Measurements from ENCODE around the gene PCNX2.

Gene PCNX2

GRCh38 chr1:232987046-232987773 is 308.3 kb downstream of the PCNX2 start:
- no peak for DNase-seq (ENCODE audit: low read depth in 1 of 2, low spot score in 1 of 2)

GRCh38 chr1:232986527-232986922 is 309.0 kb downstream of the PCNX2 start:
- DNase-seq (ENCODE audit: low read depth in 1 of 2, low spot score in 1 of 2): no peak

GRCh38 chr1:232985882-232986526 is 309.5 kb downstream of the PCNX2 start:
- DNase-seq (ENCODE audit: low read depth in 1 of 2, low spot score in 1 of 2): no peak

GRCh38 chr1:232984577-232985425 is 310.7 kb downstream of the PCNX2 start:
- DNase-seq (ENCODE audit: low read depth in 1 of 2, low spot score in 1 of 2): no peak

DNA sequence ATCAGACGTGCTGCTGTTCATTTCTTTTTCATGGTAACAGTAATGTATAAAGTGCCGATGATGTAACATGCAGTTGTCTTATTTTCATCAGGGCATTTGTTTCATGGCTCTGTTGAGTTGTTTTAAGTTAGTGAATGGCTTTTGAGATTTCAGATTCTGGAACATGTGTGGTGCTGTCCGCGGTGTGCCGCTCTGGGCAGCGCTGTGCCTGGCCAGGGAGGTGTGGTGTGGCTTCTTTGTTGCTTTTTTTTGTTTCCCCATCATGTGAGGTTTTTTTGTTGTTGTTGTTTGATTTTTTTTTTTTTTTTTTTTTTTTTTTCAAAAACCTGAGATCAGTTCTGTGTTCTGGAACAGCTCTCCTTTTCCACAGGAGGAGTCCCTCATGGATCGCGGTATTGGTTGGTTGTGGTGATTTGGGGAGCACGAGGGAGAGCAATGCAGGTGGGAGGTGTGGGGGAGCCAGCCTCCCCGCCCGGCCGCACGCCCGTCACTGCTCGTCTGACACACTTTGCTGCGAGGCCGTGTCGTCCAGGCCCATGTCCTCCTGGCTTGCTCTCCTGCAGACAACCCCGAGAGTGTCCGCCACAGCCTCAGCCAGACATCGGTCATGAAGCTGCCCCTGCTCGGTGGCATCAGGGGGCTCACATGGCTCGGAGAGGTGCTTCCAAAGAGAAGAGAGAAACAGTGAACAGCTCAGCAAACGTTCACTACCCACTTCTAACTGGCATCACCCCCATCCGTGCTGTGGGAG is 311.5 kb downstream of the PCNX2 start:
- DNase-seq (ENCODE audit: low read depth in 1 of 2, low spot score in 1 of 2): no peak

- no peak for DNase-seq (ENCODE audit: low read depth in 1 of 2, low spot score in 1 of 2)
Observed at GRCh38 chr1:232983375-232983774, 312.1 kb downstream of the PCNX2 start.

- DNase-seq (ENCODE audit: low read depth in 1 of 2, low spot score in 1 of 2): no peak
Observed at GRCh38 chr1:232982238-232982944, 313.1 kb downstream of the PCNX2 start.

DNA sequence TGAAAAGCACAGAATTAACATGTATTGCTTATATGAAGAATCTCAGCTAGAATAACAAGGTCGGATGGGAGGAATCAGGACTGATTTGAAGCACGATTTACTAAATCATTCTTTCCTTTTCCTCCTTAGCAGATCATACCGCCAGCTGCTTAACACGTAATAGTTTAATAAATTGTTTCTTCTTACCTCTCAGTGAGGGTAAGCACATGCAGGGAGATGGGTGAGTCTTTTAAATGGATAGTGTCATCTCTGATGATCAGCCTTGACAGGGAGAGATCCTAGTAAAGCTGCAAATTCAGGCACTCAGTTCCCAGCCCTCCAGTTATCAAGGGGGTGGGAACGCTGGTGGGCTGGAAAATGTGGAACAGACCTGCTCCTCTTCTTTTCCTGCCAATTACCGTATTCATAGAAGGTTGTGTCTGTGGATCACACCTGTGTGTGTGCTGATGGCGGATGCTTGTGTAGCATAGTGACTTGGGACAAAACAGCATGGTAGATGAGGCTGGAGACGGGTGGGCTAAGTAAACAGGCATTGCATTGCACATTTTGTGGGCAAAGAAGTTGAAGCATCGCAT is 314.5 kb downstream of the PCNX2 start:
- DNase-seq (ENCODE audit: low read depth in 1 of 2, low spot score in 1 of 2): no peak

DNA sequence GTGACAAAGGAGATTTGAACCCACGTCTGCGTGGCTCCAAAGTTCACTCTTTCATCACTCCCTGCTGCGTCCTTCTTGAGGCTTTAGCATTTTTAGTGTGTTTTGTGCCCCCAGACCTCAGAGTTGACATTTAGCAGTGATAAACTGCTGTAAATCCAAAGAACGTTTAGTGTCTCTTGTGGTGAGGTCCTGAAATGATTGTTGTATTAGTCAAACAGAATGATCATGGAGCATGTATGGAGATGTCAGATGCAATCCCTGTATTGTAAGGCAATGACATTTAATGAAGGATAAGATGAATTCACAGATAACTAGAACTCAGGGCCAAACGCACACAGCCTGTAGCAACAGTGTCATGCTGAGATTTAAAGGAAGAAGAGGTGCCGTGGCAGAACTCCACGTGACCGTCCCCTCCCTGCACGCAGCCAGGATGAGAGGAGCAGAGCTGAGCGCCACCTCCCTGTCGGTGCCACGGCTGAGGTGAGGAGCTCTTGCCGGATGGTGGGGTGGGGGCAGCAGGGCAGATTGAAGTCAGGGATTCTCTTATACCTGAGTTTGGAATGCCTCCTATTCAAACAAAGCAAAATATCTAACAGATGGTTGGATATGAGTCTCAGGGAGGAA is 315.1 kb downstream of the PCNX2 start:
- DNase-seq (ENCODE audit: low read depth in 1 of 2, low spot score in 1 of 2): no peak

GRCh38 chr1:232979558-232979957 is 316.0 kb downstream of the PCNX2 start:
- no peak for DNase-seq (ENCODE audit: low read depth in 1 of 2, low spot score in 1 of 2)

DNA sequence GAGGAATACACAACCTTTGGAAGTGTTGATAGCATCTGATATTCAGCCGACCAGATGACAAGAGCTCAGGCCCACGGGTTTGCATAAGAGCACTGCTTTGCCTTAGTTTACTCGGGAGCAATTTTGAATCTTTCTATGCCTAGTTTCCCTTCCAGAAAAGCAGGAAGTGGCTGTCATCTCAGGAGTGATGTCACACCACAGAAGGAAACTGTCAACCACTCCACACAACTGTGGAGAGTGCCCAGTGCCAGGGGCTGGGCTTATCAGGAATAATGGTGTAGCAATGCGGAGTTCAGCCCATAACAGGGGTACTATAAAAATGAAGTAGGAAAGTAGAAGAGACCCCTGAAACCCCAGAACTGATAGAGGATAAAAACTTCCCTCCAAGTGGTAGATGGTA is 316.7 kb downstream of the PCNX2 start:
- DNase-seq (ENCODE audit: low read depth in 1 of 2, low spot score in 1 of 2): no peak

- no peak for DNase-seq (ENCODE audit: low read depth in 1 of 2, low spot score in 1 of 2)
Observed at GRCh38 chr1:232978091-232978634, 317.4 kb downstream of the PCNX2 start.

DNA sequence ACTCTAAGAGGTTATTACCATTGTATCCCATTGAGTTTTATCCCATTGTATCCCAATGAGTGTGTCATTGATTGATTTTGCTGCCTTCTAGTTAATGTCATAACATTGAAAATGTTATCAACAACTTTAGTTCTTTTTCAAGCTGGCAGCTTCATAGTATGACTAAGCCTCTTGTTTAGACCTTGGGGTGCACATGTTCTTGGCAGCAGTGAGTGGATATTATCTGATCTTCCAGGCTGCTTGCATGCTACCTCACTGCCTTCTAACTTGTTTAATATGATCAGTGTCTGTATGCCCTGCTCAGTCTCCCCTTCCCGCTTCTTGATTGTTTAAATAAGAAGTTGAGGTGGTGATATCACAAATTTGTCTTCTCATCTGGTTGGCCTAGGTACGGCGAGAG is 320.6 kb downstream of the PCNX2 start:
- no peak for DNase-seq (ENCODE audit: low read depth in 1 of 2, low spot score in 1 of 2)

GRCh38 chr1:232973652-232974611 is 321.6 kb downstream of the PCNX2 start:
- no peak for DNase-seq (ENCODE audit: low read depth in 1 of 2, low spot score in 1 of 2)

DNA sequence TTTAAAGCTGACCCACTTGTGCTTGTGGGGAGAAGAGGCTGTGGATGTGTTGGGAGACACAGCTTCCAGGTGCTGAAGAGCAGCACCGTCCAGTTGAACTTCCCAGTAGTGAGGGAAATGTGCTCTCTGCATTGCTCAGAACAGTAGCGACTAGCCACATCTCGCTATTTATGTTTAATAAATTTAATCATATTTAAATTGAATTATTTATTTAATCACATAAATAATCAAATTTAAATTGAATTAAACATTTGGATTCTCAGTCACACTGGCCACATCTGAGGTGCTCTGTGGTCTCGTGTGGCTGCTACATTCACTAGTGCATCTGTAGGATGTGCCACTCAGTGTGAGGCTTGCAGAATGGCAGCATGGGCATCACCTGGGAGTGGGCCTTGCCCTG is 325.0 kb downstream of the PCNX2 start:
- no peak for DNase-seq (ENCODE audit: low read depth in 1 of 2, low spot score in 1 of 2)

- DNase-seq (ENCODE audit: low read depth in 1 of 2, low spot score in 1 of 2): no peak
Observed at GRCh38 chr1:232969799-232970198, 325.7 kb downstream of the PCNX2 start.

DNA sequence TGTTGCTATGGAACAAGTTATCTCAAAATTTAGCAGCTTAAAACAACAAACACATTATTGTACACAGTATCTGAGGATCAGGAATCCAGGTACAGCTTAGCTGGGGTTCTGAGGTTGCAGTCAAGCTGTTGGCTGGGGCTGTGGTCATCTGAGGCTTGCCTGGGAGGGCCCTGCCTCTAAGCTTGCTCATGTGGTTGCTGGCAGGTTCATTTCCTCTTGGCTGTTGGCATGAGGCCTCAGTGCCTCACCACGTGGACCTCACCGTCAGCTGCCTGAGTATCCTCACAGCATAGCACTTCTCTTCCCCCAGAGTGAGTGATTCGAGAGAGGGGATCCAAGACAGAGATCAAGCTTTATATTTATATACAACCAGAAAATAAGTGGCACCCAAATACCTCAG is 326.6 kb downstream of the PCNX2 start:
- no peak for DNase-seq (ENCODE audit: low read depth in 1 of 2, low spot score in 1 of 2)

DNA sequence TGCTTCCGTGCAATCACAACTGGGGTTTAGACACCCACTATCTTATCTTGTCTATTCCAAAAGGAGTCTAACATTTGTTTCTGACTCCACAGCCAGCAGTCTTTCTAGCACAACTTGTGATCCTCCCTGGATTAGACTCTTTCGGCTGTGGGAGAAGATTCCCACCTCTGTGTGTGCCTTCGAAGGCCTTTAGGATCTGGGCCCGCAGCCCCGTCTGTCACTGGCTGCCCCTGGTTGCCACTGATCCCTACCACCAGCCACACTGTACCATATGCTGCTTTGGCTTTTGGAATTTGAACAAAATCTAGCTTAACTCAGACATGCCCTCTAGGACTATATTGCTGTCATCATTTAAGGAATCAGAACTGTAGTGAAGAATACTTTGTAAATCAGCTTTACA is 327.1 kb downstream of the PCNX2 start:
- DNase-seq (ENCODE audit: low read depth in 1 of 2, low spot score in 1 of 2): no peak
